NT2/D1 (cell line): ENCODE measurements around the gene OR5K2.

Experiments used
- DNase-seq: peaks from one replicate; pipeline ENCODE4 v3.0.0-alpha.2; 2011; ENCODE audit warnings: low read depth, low spot score
- H3K27me3 ChIP-seq: 2 replicates; pipeline ENCODE4 v1.6.0; 2011; ENCODE audit warnings: mild to moderate bottlenecking; ENCODE audit not compliant: insufficient read length, insufficient read depth
- H3K36me3 ChIP-seq: 2 replicates; pipeline ENCODE4 v1.6.1; 2011; ENCODE audit warnings: mild to moderate bottlenecking, low read length, mixed read lengths; ENCODE audit not compliant: insufficient read depth, insufficient read length
- H3K4me1 ChIP-seq: 2 replicates; pipeline ENCODE4 v1.5.1; 2011; ENCODE audit not compliant: insufficient read depth, insufficient read length
- H3K4me3 ChIP-seq: 2 replicates; pipeline ENCODE4 v1.5.1; 2011; ENCODE audit warnings: low read depth; ENCODE audit not compliant: insufficient read length
- H3K9ac ChIP-seq: 2 replicates; pipeline ENCODE4 v1.6.0; 2011; ENCODE audit warnings: low read depth; ENCODE audit not compliant: insufficient read length
- H3K9me3 ChIP-seq: 2 replicates; pipeline ENCODE4 v1.5.1; 2011; ENCODE audit warnings: mild to moderate bottlenecking, low read length; ENCODE audit not compliant: insufficient read depth
- SUZ12 ChIP-seq: IDR thresholded peaks from 2 replicates; pipeline ENCODE4 v1.6.1; 2011; ENCODE audit not compliant: insufficient read length, insufficient read depth; ENCODE audit errors: extremely low read depth
- YY1 ChIP-seq: IDR thresholded peaks from 2 replicates; pipeline ENCODE4 v1.6.1; 2011; ENCODE audit not compliant: insufficient read length, insufficient read depth
- ZNF274 ChIP-seq: IDR thresholded peaks from 2 replicates; pipeline ENCODE4 v1.6.1; 2011; ENCODE audit warnings: mild to moderate bottlenecking, low read depth, low read length

OR5K2 gene

GRCh38 chr3:98497381-98497780 lies at the start of gene OR5K2:
TSS of gene OR5K2 (plus strand) at chr3:98497681. CDS start at chr3:98497681, 0 bp downstream.
- no peak within 1 kb of the TSS for H3K9ac ChIP-seq
- no peaks in the 10 kb centered on the region for H3K36me3 ChIP-seq
- H3K27me3 ChIP-seq: no peaks in the 10 kb centered on the region
- no peaks in the 10 kb centered on the region for H3K9me3 ChIP-seq
- DNase-seq: no peak
- no peaks in the 10 kb centered on the region for H3K4me1 ChIP-seq
- H3K4me3 ChIP-seq: no peak within 1 kb of the TSS
- TF ChIP-seq SUZ12 (no peak), YY1 (no peak), ZNF274 (no peak)

- Histone ChIP-seq H3K4me1 (no peaks in the 10 kb centered on the region), H3K4me3 (no peak overlapping the region), H3K9me3 (no peaks in the 10 kb centered on the region), H3K27me3 (no peaks in the 10 kb centered on the region), H3K9ac (no peak overlapping the region), H3K36me3 (no peaks in the 10 kb centered on the region)
- TF ChIP-seq ZNF274 (no peak), YY1 (no peak), SUZ12 (no peak)
- DNase-seq: no peak
These were observed 47.8 kb upstream of the OR5K2 start for GRCh38 chr3:98449606-98450193.

- TF ChIP-seq SUZ12 (no peak), YY1 (no peak), ZNF274 (no peak)
- H3K4me3 ChIP-seq: no peak overlapping the region
- H3K27me3 ChIP-seq: no peaks in the 10 kb centered on the region
- H3K9me3 ChIP-seq: no peaks in the 10 kb centered on the region
- no peak for DNase-seq
- no peaks in the 10 kb centered on the region for H3K4me1 ChIP-seq
- H3K9ac ChIP-seq: no peak overlapping the region
- no peaks in the 10 kb centered on the region for H3K36me3 ChIP-seq
These were observed 47.1 kb upstream of the OR5K2 start for GRCh38 chr3:98450372-98450771.

- Histone ChIP-seq H3K9me3 (no peaks in the 10 kb centered on the region), H3K9ac (no peak overlapping the region), H3K4me1 (no peaks in the 10 kb centered on the region), H3K27me3 (no peaks in the 10 kb centered on the region), H3K36me3 (no peaks in the 10 kb centered on the region), H3K4me3 (no peak overlapping the region)
- no peak for DNase-seq
- TF ChIP-seq YY1 (no peak), ZNF274 (no peak), SUZ12 (no peak)
These were observed 43.7 kb upstream of the OR5K2 start for GRCh38 chr3:98453827-98454226.

- Histone ChIP-seq H3K9ac (no peak overlapping the region), H3K36me3 (no peaks in the 10 kb centered on the region), H3K4me3 (no peak overlapping the region), H3K4me1 (no peaks in the 10 kb centered on the region), H3K27me3 (no peaks in the 10 kb centered on the region), H3K9me3 (no peaks in the 10 kb centered on the region)
- no peak for DNase-seq
- no peak for TF ChIP-seq SUZ12
- no peak for TF ChIP-seq ZNF274
- no peak for TF ChIP-seq YY1
These were observed 42.6 kb upstream of the OR5K2 start for GRCh38 chr3:98454929-98455328.

GRCh38 chr3:98457543-98457942 lies 39.9 kb upstream of the OR5K2 start:
- H3K27me3 ChIP-seq: no peaks in the 10 kb centered on the region
- H3K4me1 ChIP-seq: no peaks in the 10 kb centered on the region
- no peaks in the 10 kb centered on the region for H3K36me3 ChIP-seq
- TF ChIP-seq SUZ12 (no peak), YY1 (no peak), ZNF274 (no peak)
- H3K4me3 ChIP-seq: no peak overlapping the region
- no peaks in the 10 kb centered on the region for H3K9me3 ChIP-seq
- DNase-seq: no peak
- H3K9ac ChIP-seq: no peak overlapping the region

- DNase-seq: no peak
- Histone ChIP-seq H3K4me3 (no peak overlapping the region), H3K36me3 (no peaks in the 10 kb centered on the region), H3K4me1 (no peaks in the 10 kb centered on the region), H3K9ac (no peak overlapping the region), H3K9me3 (no peaks in the 10 kb centered on the region), H3K27me3 (no peaks in the 10 kb centered on the region)
- TF ChIP-seq SUZ12 (no peak), ZNF274 (no peak), YY1 (no peak)
These were observed 37.3 kb upstream of the OR5K2 start for GRCh38 chr3:98460220-98460619.
